Measurements from ENCODE around the gene AGBL5.

Gene AGBL5

GRCh38 chr2:27081984-27082772, 30.7 kb downstream of the AGBL5 start:
- H3K4me3 ChIP-seq (ENCODE audit: control insufficient read depth, low read depth, low read length), result no peak overlapping the region
- TF ChIP-seq CTCF (IDR thresholded peaks at IDR 0.05; ENCODE audit: control insufficient read depth, insufficient read depth, low read depth, low read length, missing control alignments), result no peak
- DNase-seq (ENCODE audit: low read depth), result no peak

GRCh38 chr2:27082773-27083409, 31.4 kb downstream of the AGBL5 start:
- H3K4me3 ChIP-seq (ENCODE audit: control insufficient read depth, low read depth, low read length), result no peak overlapping the region
- no peak for TF ChIP-seq CTCF (IDR thresholded peaks at IDR 0.05; ENCODE audit: control insufficient read depth, insufficient read depth, low read depth, low read length, missing control alignments)
- DNase-seq (ENCODE audit: low read depth), result no peak

- TF ChIP-seq CTCF (IDR thresholded peaks at IDR 0.05; ENCODE audit: control insufficient read depth, insufficient read depth, low read depth, low read length, missing control alignments), result no peak
- H3K4me3 ChIP-seq (ENCODE audit: control insufficient read depth, low read depth, low read length), result no peak overlapping the region
- DNase-seq (ENCODE audit: low read depth), result no peak
These were observed 32.2 kb downstream of the AGBL5 start for GRCh38 chr2:27083410-27084296.

- no peak overlapping the region for H3K4me3 ChIP-seq (ENCODE audit: control insufficient read depth, low read depth, low read length)
- TF ChIP-seq CTCF (IDR thresholded peaks at IDR 0.05; ENCODE audit: control insufficient read depth, insufficient read depth, low read depth, low read length, missing control alignments), result no peak
- DNase-seq (ENCODE audit: low read depth), result no peak
These were observed 33.0 kb downstream of the AGBL5 start for GRCh38 chr2:27084297-27085061.

- H3K4me3 ChIP-seq (ENCODE audit: control insufficient read depth, low read depth, low read length), result no peak overlapping the region
- no peak for TF ChIP-seq CTCF (IDR thresholded peaks at IDR 0.05; ENCODE audit: control insufficient read depth, insufficient read depth, low read depth, low read length, missing control alignments)
- DNase-seq (ENCODE audit: low read depth), result no peak
These were observed 33.7 kb downstream of the AGBL5 start for GRCh38 chr2:27085062-27085672.

Data from AG09309 (cell line).